ENCODE measurements around the gene RAB40C. TPM values are rescaled to one million over a fixed set of nuclear protein-coding genes. Genes with fewer than 3 reads are reported as not detected.
"Not testable (repeated sequence)": the region's sequence is repeated elsewhere in the genome, so short reads cannot be mapped to it uniquely, and the experiment has no call there.

Gene RAB40C
- total and polyA plus RNA-seq, 10 of the 15 experiments (the other 5 are each of a cell fraction or from before 2014, with no cell fraction given): 0.06 to 12.8 (median 4.6) TPM

DNA sequence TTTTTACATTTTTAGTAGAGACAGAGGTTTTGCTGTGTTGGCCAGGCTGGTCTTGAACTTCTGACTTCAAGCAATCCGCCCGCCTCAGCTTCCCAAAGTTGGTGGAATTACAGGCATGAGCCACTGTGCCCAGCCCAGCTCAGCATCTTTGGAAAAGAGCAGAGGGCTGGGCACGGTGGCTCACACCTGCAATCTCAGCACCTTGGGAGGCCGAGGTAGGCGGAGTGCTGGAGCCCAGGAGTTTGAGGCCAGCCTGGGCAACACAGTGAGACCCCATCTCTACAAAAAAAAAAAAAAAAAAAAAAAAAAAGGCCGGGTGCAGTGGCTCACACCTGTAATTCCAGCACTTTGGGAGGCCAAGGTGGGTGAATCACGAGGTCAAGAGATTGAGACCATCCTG, 7.8 kb downstream of the RAB40C start:
- CTCF ChIA-PET; intact Hi-C loops (cut with micrococcal nuclease; ENCODE audit: unreplicated experiment): not testable (repeated sequence)
- 90% methylated on average over 5 of the region's 7 CpGs for WGBS (ENCODE audit: insufficient coverage, insufficient replicate concordance, low lambda C conversion rate, missing lambda C conversion rate)

GRCh38 chr16:598823-599739, 9.2 kb downstream of the RAB40C start:
- Histone ChIP-seq H3K9me3 (replicated peaks; ENCODE audit: control insufficient read depth, insufficient read depth, low read length) (no peaks in the 10 kb centered on the region; the same call in 2 of the 3 replicates), H3K27ac (ENCODE audit: control insufficient read depth, insufficient read depth) (no peak overlapping the region), H2AFZ (ENCODE audit: control insufficient read depth, low read depth, low read length) (no peak overlapping the region), H4K20me1 (ENCODE audit: control insufficient read depth, insufficient read depth) (no peaks in the 10 kb centered on the region), H3K36me3 (ENCODE audit: control insufficient read depth in 2 of 2, insufficient read depth in 2 of 2, low read length in 1 of 2) (peaks cover 0 to 4% of the 10 kb centered on the region in 2 experiments; a peak in 2 of 4 replicates), H3K27me3 (replicated peaks in 1 of 2; ENCODE audit: control insufficient read depth in 2 of 2, insufficient read depth in 2 of 2, low read length in 1 of 2) (no peaks in the 10 kb centered on the region), H3K4me3 (no peak overlapping the region), H3K79me2 (ENCODE audit: control insufficient read depth, insufficient read depth, low read length) (no peaks in the 10 kb centered on the region), H3K9ac (ENCODE audit: control insufficient read depth, insufficient read depth, low read length) (no peak overlapping the region), H3K4me2 (ENCODE audit: control insufficient read depth, insufficient read depth) (no peak overlapping the region), H3K4me1 (ENCODE audit: control insufficient read depth, insufficient read depth, low read length) (no peaks in the 10 kb centered on the region; the same call in 1 of the 2 replicates)
- in situ Hi-C loops (cut with MboI): no loop called here
- POLR2A ChIA-PET: no interaction called here
- DNase-seq (ENCODE audit: low read depth, low spot score): no peak
- intact Hi-C loops (cut with micrococcal nuclease; ENCODE audit: unreplicated experiment): no loop called here
- RAD21 ChIA-PET (ENCODE audit: unreplicated experiment): no interaction called here
- SMC1A ChIA-PET (ENCODE audit: uncharacterized antibody, unreplicated experiment): no interaction called here
- FAIRE-seq: no peak
- ATAC-seq: no peak
- no TSS peak for BruUV-seq (replicated peaks)
- WGBS (ENCODE audit: insufficient coverage, insufficient replicate concordance, low lambda C conversion rate, missing lambda C conversion rate): 97% methylated on average over 41 of the region's 43 CpGs
- CTCF ChIA-PET: interaction anchor here (0.5 to 2.0 kb wide), 2 partner anchors 73 to 376 kb away, joined by 3 to 5 read pairs; no protein-coding TSS in a partner anchor
- TF ChIP-seq TCF3 (IDR thresholded peaks at IDR 0.05; ENCODE audit: borderline replicate concordance, insufficient read depth, low read depth, low read length) (no peak), CBX3 (IDR thresholded peaks at IDR 0.05; ENCODE audit: borderline replicate concordance, low read depth) (no peak), ZNF687 (IDR thresholded peaks at IDR 0.05) (no peak), E2F4 (IDR thresholded peaks at IDR 0.05; ENCODE audit: low read depth, low read length) (no peak)
- TF ChIP-seq, protein P1, sequence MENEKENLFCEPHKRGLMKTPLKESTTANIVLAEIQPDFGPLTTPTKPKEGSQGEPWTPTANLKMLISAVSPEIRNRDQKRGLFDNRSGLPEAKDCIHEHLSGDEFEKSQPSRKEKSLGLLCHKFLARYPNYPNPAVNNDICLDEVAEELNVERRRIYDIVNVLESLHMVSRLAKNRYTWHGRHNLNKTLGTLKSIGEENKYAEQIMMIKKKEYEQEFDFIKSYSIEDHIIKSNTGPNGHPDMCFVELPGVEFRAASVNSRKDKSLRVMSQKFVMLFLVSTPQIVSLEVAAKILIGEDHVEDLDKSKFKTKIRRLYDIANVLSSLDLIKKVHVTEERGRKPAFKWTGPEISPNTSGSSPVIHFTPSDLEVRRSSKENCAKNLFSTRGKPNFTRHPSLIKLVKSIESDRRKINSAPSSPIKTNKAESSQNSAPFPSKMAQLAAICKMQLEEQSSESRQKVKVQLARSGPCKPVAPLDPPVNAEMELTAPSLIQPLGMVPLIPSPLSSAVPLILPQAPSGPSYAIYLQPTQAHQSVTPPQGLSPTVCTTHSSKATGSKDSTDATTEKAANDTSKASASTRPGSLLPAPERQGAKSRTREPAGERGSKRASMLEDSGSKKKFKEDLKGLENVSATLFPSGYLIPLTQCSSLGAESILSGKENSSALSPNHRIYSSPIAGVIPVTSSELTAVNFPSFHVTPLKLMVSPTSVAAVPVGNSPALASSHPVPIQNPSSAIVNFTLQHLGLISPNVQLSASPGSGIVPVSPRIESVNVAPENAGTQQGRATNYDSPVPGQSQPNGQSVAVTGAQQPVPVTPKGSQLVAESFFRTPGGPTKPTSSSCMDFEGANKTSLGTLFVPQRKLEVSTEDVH (IDR thresholded peaks at IDR 0.05; ENCODE audit: low read depth, partially characterized antibody): no peak

More for the DNA sequence above, 7.8 kb downstream of the RAB40C start:
- ATAC-seq; H3K9me3 ChIP-seq (replicated peaks; ENCODE audit: control insufficient read depth, insufficient read depth, low read length); H3K4me2 ChIP-seq (ENCODE audit: control insufficient read depth, insufficient read depth); H3K27ac ChIP-seq (ENCODE audit: control insufficient read depth, insufficient read depth); H3K4me1 ChIP-seq (ENCODE audit: control insufficient read depth, insufficient read depth, low read length); H3K36me3 ChIP-seq (ENCODE audit: control insufficient read depth in 2 of 2, insufficient read depth in 2 of 2, low read length in 1 of 2); BruUV-seq (replicated peaks); H3K79me2 ChIP-seq (ENCODE audit: control insufficient read depth, insufficient read depth, low read length); SMC1A ChIA-PET (ENCODE audit: uncharacterized antibody, unreplicated experiment); RAD21 ChIA-PET (ENCODE audit: unreplicated experiment); H4K20me1 ChIP-seq (ENCODE audit: control insufficient read depth, insufficient read depth); DNase-seq (ENCODE audit: low read depth, low spot score); H3K27me3 ChIP-seq (replicated peaks in 1 of 2; ENCODE audit: control insufficient read depth in 2 of 2, insufficient read depth in 2 of 2, low read length in 1 of 2); H2AFZ ChIP-seq (ENCODE audit: control insufficient read depth, low read depth, low read length); H3K9ac ChIP-seq (ENCODE audit: control insufficient read depth, insufficient read depth, low read length); POLR2A ChIA-PET; in situ Hi-C loops (cut with MboI); FAIRE-seq; H3K4me3 ChIP-seq: not testable (repeated sequence)
